ENCODE measurements around the gene GGT5.
A peak's percentile ranks its signal among the peaks of the same experiment; 100 is the strongest.
"Not testable (repeated sequence)": the region's sequence is repeated elsewhere in the genome, so short reads cannot be mapped to it uniquely, and the experiment has no call there.

Gene GGT5

DNA sequence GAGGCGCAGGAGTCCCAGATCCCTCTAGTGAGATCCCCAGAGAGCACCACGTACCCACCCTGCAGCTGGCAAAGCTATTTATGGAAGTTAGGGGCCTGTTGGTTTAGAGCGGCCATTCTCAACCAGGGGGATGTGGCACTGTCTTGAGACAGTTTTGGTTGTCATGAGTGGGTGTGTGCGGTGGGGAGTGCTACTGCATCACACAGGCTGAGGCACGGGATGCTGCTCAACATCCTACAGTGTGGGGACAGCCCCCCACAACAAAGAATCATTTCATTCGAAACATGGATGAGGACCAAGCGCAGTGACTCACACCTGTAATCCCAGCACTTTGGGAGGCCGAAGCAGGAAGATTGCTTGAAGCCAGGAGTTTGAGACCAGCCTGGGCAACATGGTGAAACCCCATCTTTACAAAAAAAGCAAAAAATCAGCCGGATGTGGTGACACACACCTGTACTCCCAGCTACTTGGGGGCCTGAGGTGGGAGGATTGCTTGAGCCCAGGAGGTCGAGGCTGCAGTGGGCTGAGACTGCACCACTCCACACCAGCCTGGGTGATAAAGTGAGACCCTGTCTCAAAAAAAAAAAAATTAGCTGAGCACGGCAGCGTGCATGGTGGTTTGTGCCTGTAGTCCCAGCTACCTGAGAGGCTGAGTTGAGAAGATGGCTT lies 28.2 kb downstream of the GGT5 start:
- Histone ChIP-seq H3K9ac (ENCODE audit: low read length) (no peak overlapping the region), H3K18ac (ENCODE audit: low read depth in 1 of 2, low read length in 2 of 2) (no peak overlapping the region), H2BK15ac (ENCODE audit: low read depth, poor library complexity, severe bottlenecking) (no peak overlapping the region), H3K23ac (ENCODE audit: low read length in 2 of 2) (no peak overlapping the region), H4K91ac (ENCODE audit: low read length) (no peak overlapping the region), H2BK5ac (ENCODE audit: low read depth, low read length, poor library complexity, severe bottlenecking) (no peak overlapping the region), H3K27me3 (ENCODE audit: control insufficient read depth in 1 of 2, insufficient read depth in 1 of 2, low read length in 2 of 2) (no peaks in the 10 kb centered on the region), H2BK12ac (ENCODE audit: low read length in 2 of 2) (no peak overlapping the region), H3K36me3 (ENCODE audit: control insufficient read depth in 1 of 2, insufficient read depth in 2 of 2, low read depth in 1 of 2, low read length in 2 of 2) (peaks cover 6 to 18% of the 10 kb centered on the region in 2 experiments), H3K9me3 (ENCODE audit: control insufficient read depth, low read length) (no peaks in the 10 kb centered on the region), H2BK120ac (ENCODE audit: low read depth, low read length) (no peak overlapping the region), H4K8ac (ENCODE audit: low read length) (no peak overlapping the region), H3K4me1 (ENCODE audit: control insufficient read depth, insufficient read depth, low read depth, low read length) (no peaks in the 10 kb centered on the region), H3K4me3 (ENCODE audit: insufficient read depth in 1 of 2, low read depth in 1 of 2, low read length in 2 of 2) (no peak overlapping the region), H3K14ac (ENCODE audit: low read length in 2 of 2) (no peak overlapping the region), H2AK5ac (ENCODE audit: low read length, severe bottlenecking) (no peak overlapping the region), H3K4me2 (ENCODE audit: low read length, poor library complexity, severe bottlenecking) (no peak overlapping the region), H3K79me1 (replicated peaks; ENCODE audit: low read length, poor library complexity, severe bottlenecking) (no peaks in the 10 kb centered on the region), H2AFZ (ENCODE audit: low read depth, low read length) (no peak overlapping the region), H3K4ac (ENCODE audit: low read depth in 1 of 2, low read length in 2 of 2) (no peak overlapping the region), H3K27ac (ENCODE audit: low read length, poor library complexity, severe bottlenecking) (no peak overlapping the region)
- no peak for DNase-seq
- 95% methylated on average over 12 of the region's 12 CpGs for WGBS

- Histone ChIP-seq H3K27me3 (ENCODE audit: control insufficient read depth in 1 of 2, insufficient read depth in 1 of 2, low read length in 2 of 2) (no peaks in the 10 kb centered on the region), H3K9ac (ENCODE audit: low read length) (no peak overlapping the region), H2BK5ac (ENCODE audit: low read depth, low read length, poor library complexity, severe bottlenecking) (no peak overlapping the region), H3K9me3 (ENCODE audit: control insufficient read depth, low read length) (no peaks in the 10 kb centered on the region), H2AK5ac (ENCODE audit: low read length, severe bottlenecking) (no peak overlapping the region), H3K18ac (ENCODE audit: low read depth in 1 of 2, low read length in 2 of 2) (peak overlapping the region; percentile 81 to 84), H3K23ac (ENCODE audit: low read length in 2 of 2) (peak overlapping the region in 1 of 2 experiments; percentile 59), H3K27ac (ENCODE audit: low read length, poor library complexity, severe bottlenecking) (no peak overlapping the region), H3K79me1 (replicated peaks; ENCODE audit: low read length, poor library complexity, severe bottlenecking) (no peaks in the 10 kb centered on the region), H4K91ac (ENCODE audit: low read length) (peak overlapping the region; percentile 34), H3K4ac (ENCODE audit: low read depth in 1 of 2, low read length in 2 of 2) (peak overlapping the region in 1 of 2 experiments; percentile 30), H3K4me3 (ENCODE audit: insufficient read depth in 1 of 2, low read depth in 1 of 2, low read length in 2 of 2) (no peak overlapping the region), H4K8ac (ENCODE audit: low read length) (peak overlapping the region; percentile 69), H2BK15ac (ENCODE audit: low read depth, poor library complexity, severe bottlenecking) (peak overlapping the region; percentile 67), H2BK120ac (ENCODE audit: low read depth, low read length) (no peak overlapping the region), H3K14ac (ENCODE audit: low read length in 2 of 2) (peak overlapping the region in 1 of 2 experiments; percentile 53), H3K4me2 (ENCODE audit: low read length, poor library complexity, severe bottlenecking) (no peak overlapping the region), H2AFZ (ENCODE audit: low read depth, low read length) (no peak overlapping the region), H3K4me1 (ENCODE audit: control insufficient read depth, insufficient read depth, low read depth, low read length) (no peaks in the 10 kb centered on the region), H2BK12ac (ENCODE audit: low read length in 2 of 2) (peak overlapping the region in 1 of 2 experiments; percentile 86), H3K36me3 (ENCODE audit: control insufficient read depth in 1 of 2, insufficient read depth in 2 of 2, low read depth in 1 of 2, low read length in 2 of 2) (peaks cover 3 to 9% of the 10 kb centered on the region in 2 experiments)
- WGBS, result 83% methylated on average over 12 of the region's 12 CpGs
- DNase-seq, result no peak
These were observed 30.2 kb downstream of the GGT5 start for GRCh38 chr22:24214467-24215285.

GRCh38 chr22:24213111-24213510 lies 31.8 kb downstream of the GGT5 start:
- H3K4me3 ChIP-seq (ENCODE audit: insufficient read depth in 1 of 2, low read depth in 1 of 2, low read length in 2 of 2), result not testable (repeated sequence)

DNA sequence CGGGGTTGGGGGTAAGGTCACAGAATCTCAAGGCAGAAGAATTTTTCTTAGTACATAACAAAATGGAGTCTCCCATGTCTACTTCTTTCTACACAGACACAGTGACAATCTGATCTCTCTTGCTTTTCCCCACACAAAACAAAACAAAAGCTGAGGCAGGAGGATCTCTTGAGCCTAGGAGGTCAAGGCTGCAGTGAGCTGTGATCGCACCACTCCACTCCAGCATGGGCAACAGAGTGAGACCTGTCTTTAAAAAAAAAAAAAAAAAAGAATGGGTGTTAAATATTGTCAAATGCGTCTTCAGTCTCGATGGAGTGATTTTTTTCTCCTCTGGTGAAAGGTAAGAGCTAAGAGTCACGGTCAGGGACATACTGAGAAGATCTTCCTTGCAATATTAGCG lies 33.2 kb downstream of the GGT5 start:
- not testable (repeated sequence) for H3K4me3 ChIP-seq (ENCODE audit: insufficient read depth in 1 of 2, low read depth in 1 of 2, low read length in 2 of 2); H3K36me3 ChIP-seq (ENCODE audit: control insufficient read depth in 1 of 2, insufficient read depth in 2 of 2, low read depth in 1 of 2, low read length in 2 of 2); H3K4ac ChIP-seq (ENCODE audit: low read depth in 1 of 2, low read length in 2 of 2); H2BK120ac ChIP-seq (ENCODE audit: low read depth, low read length); H3K14ac ChIP-seq (ENCODE audit: low read length in 2 of 2); H4K91ac ChIP-seq (ENCODE audit: low read length); H3K9ac ChIP-seq (ENCODE audit: low read length); H4K8ac ChIP-seq (ENCODE audit: low read length); H2BK5ac ChIP-seq (ENCODE audit: low read depth, low read length, poor library complexity, severe bottlenecking); H3K9me3 ChIP-seq (ENCODE audit: control insufficient read depth, low read length); H3K23ac ChIP-seq (ENCODE audit: low read length in 2 of 2); H2AFZ ChIP-seq (ENCODE audit: low read depth, low read length); H2BK15ac ChIP-seq (ENCODE audit: low read depth, poor library complexity, severe bottlenecking); DNase-seq; H3K18ac ChIP-seq (ENCODE audit: low read depth in 1 of 2, low read length in 2 of 2); H3K27ac ChIP-seq (ENCODE audit: low read length, poor library complexity, severe bottlenecking); H3K4me2 ChIP-seq (ENCODE audit: low read length, poor library complexity, severe bottlenecking); H3K4me1 ChIP-seq (ENCODE audit: control insufficient read depth, insufficient read depth, low read depth, low read length); H2BK12ac ChIP-seq (ENCODE audit: low read length in 2 of 2); H2AK5ac ChIP-seq (ENCODE audit: low read length, severe bottlenecking); H3K79me1 ChIP-seq (replicated peaks; ENCODE audit: low read length, poor library complexity, severe bottlenecking); H3K27me3 ChIP-seq (ENCODE audit: control insufficient read depth in 1 of 2, insufficient read depth in 1 of 2, low read length in 2 of 2)
- 96% methylated on average over 4 of the region's 6 CpGs for WGBS

More at GRCh38 chr22:24213111-24213510, 31.8 kb downstream of the GGT5 start:
- H2BK120ac ChIP-seq (ENCODE audit: low read depth, low read length); H2BK12ac ChIP-seq (ENCODE audit: low read length in 2 of 2); H3K4ac ChIP-seq (ENCODE audit: low read depth in 1 of 2, low read length in 2 of 2); DNase-seq; H3K79me1 ChIP-seq (replicated peaks; ENCODE audit: low read length, poor library complexity, severe bottlenecking); H2BK5ac ChIP-seq (ENCODE audit: low read depth, low read length, poor library complexity, severe bottlenecking); H3K14ac ChIP-seq (ENCODE audit: low read length in 2 of 2); H3K9ac ChIP-seq (ENCODE audit: low read length); H2BK15ac ChIP-seq (ENCODE audit: low read depth, poor library complexity, severe bottlenecking); H3K27ac ChIP-seq (ENCODE audit: low read length, poor library complexity, severe bottlenecking); H3K4me1 ChIP-seq (ENCODE audit: control insufficient read depth, insufficient read depth, low read depth, low read length); H4K91ac ChIP-seq (ENCODE audit: low read length); H3K27me3 ChIP-seq (ENCODE audit: control insufficient read depth in 1 of 2, insufficient read depth in 1 of 2, low read length in 2 of 2); H2AFZ ChIP-seq (ENCODE audit: low read depth, low read length); H3K23ac ChIP-seq (ENCODE audit: low read length in 2 of 2); H3K4me2 ChIP-seq (ENCODE audit: low read length, poor library complexity, severe bottlenecking); H2AK5ac ChIP-seq (ENCODE audit: low read length, severe bottlenecking); H3K9me3 ChIP-seq (ENCODE audit: control insufficient read depth, low read length); H3K18ac ChIP-seq (ENCODE audit: low read depth in 1 of 2, low read length in 2 of 2); H4K8ac ChIP-seq (ENCODE audit: low read length); H3K36me3 ChIP-seq (ENCODE audit: control insufficient read depth in 1 of 2, insufficient read depth in 2 of 2, low read depth in 1 of 2, low read length in 2 of 2): not testable (repeated sequence)
- WGBS, result 97% methylated on average over 7 of the region's 9 CpGs
